ENCODE measurements around the gene LILRB3.
"Not testable (repeated sequence)": the region's sequence is repeated elsewhere in the genome, so short reads cannot be mapped to it uniquely, and the experiment has no call there.

Gene LILRB3

DNA sequence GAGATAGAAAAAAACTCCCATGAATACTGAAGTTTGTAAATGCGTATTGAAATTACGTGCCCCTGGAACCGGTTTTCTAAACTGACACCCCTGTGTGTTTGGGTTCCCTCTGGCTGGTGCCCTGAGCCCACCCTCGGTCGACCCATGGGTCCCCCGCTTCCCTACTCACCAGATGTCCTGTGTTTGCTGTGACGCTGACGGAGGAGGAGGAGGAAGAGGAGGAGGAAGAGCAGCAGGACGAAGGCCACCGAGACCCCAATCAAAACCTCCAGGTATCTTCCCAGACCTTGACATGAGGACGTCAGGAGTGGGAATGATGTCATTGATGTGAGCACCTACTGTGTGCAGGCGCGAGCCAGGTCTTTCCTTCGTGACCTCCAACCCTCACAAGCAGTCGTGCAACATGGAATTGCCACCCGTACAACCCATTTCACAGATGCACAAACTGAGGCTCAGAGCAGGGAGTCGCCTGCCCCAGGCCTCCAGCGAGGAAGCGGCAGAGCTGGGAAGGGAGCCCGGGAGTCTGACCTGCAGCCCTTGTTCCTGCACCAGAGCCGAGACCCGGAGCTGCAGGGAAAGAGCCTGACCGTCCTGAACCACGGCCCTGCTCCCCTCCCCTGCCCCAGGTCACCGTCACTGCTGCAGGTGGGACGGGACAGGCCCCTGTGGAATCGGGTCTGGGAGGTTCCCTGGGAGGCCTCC, 3.7 kb downstream of the LILRB3 start:
- DNase-seq (ENCODE audit: low spot score): no peak
- TF ChIP-seq, protein P1, sequence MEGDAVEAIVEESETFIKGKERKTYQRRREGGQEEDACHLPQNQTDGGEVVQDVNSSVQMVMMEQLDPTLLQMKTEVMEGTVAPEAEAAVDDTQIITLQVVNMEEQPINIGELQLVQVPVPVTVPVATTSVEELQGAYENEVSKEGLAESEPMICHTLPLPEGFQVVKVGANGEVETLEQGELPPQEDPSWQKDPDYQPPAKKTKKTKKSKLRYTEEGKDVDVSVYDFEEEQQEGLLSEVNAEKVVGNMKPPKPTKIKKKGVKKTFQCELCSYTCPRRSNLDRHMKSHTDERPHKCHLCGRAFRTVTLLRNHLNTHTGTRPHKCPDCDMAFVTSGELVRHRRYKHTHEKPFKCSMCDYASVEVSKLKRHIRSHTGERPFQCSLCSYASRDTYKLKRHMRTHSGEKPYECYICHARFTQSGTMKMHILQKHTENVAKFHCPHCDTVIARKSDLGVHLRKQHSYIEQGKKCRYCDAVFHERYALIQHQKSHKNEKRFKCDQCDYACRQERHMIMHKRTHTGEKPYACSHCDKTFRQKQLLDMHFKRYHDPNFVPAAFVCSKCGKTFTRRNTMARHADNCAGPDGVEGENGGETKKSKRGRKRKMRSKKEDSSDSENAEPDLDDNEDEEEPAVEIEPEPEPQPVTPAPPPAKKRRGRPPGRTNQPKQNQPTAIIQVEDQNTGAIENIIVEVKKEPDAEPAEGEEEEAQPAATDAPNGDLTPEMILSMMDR (IDR thresholded peaks at IDR 0.05; ENCODE audit: borderline replicate concordance, control extremely low read depth, extremely low read depth, insufficient read depth, missing control alignments): no peak
- in situ Hi-C loops (cut with MboI; ENCODE audit: low sequenced_read_pairs, unreplicated experiment): no loop called here

- in situ Hi-C loops (cut with MboI; ENCODE audit: low sequenced_read_pairs, unreplicated experiment): no loop called here
- TF ChIP-seq, protein P1 (IDR thresholded peaks at IDR 0.05; ENCODE audit: borderline replicate concordance, control extremely low read depth, extremely low read depth, insufficient read depth, missing control alignments): no peak
- DNase-seq (ENCODE audit: low spot score): no peak
These were observed 4.5 kb downstream of the LILRB3 start for GRCh38 chr19:54218259-54218658.

DNA sequence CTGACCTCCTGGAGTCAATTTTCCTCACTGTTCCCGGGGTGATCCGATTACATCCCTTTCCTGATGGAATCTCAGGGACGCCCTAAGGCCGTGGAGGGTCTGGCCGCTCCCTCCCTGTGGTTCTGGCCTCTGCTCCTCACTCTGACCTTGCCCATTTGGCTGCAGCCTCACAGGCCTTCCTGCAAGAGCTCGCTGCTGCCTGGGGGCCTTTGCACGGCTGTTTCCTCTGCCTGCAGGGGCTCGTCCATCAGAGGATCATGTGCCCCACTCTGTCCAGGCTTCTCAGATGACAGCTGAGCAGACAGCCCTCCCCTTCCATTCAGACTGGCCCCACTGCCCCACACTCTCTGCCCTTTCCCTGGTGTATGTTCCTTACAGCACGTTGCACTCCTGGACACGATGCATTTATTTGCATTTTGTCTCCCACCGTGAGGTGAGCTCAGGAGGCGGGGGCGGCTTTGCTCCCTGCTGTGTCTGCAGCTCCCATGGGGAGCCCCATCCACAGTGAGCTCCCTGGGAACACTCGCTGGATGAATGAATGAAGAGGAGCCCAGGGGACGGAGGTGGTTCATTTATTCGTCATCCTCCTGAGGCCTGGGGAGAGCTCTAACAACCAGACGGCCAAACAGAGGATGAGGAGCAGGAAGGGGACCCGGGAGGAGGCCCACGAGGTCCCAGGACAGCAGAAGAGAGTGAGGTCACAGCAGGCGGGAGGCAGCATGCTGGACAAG, 5.1 kb downstream of the LILRB3 start:
- in situ Hi-C loops (cut with MboI; ENCODE audit: low sequenced_read_pairs, unreplicated experiment); DNase-seq (ENCODE audit: low spot score): not testable (repeated sequence)

DNA sequence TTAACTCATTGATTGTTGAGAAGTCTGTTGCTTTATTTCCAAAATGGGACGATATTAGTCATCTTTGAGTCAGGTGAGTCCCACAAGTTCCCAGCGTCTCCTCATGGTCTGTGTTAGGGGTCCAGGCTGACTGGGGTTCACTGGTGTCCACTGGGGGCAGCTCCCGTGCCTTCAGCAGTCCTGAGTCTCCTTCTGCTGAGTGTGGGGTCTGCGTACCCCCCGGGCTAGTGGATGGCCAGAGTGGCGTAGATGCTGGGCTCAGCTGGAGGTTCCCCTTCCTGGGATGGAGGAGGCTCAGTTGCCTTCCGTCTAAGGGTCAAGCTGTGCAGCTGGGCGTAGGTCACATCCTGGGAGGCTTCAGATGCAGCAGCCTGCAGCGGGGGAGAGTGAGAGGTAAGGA, 5.9 kb downstream of the LILRB3 start:
- TF ChIP-seq, protein P1 (IDR thresholded peaks at IDR 0.05; ENCODE audit: borderline replicate concordance, control extremely low read depth, extremely low read depth, insufficient read depth, missing control alignments): no peak
- in situ Hi-C loops (cut with MboI; ENCODE audit: low sequenced_read_pairs, unreplicated experiment): no loop called here
- DNase-seq (ENCODE audit: low spot score): no peak

DNA sequence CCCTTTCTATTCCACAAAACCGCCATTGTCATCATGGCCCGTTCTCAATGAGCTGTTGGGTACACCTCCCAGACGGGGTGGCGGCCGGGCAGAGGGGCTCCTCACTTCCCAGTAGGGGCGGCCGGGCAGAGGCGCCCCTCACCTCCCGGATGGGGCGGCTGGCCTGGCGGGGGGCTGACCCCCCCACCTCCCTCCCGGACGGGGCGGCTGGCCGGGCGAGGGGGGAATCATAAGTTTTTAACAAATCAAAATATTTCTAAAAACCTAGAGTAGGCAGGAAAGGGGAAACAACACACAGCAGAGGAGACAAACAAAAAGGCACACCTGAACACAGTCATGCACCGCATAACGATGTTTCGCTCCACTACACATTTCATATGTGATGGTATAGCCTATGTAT, 8.1 kb downstream of the LILRB3 start:
- DNase-seq (ENCODE audit: low spot score); in situ Hi-C loops (cut with MboI; ENCODE audit: low sequenced_read_pairs, unreplicated experiment): not testable (repeated sequence)

DNA sequence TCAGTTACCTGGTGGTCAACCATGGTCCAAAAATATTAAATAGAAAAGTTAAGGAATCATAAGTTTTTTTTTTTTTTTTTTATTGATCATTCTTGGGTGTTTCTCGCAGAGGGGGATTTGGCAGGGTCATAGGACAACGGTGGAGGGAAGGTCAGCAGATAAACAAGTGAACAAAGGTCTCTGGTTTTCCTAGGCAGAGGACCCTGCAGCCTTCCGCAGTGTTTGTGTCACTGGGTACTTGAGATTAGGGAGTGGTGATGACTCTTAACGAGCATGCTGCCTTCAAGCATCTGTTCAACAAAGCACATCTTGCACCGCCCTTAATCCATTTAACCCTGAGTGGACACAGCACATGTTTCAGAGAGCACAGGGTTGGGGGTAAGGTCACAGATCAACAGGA, 8.6 kb downstream of the LILRB3 start:
- in situ Hi-C loops (cut with MboI; ENCODE audit: low sequenced_read_pairs, unreplicated experiment); DNase-seq (ENCODE audit: low spot score): not testable (repeated sequence)

GRCh38 chr19:54211235-54211634, 11.6 kb downstream of the LILRB3 start:
- TF ChIP-seq, protein P1 (IDR thresholded peaks at IDR 0.05; ENCODE audit: borderline replicate concordance, control extremely low read depth, extremely low read depth, insufficient read depth, missing control alignments): no peak
- no peak for DNase-seq (ENCODE audit: low spot score)
- in situ Hi-C loops (cut with MboI; ENCODE audit: low sequenced_read_pairs, unreplicated experiment): no loop called here

GRCh38 chr19:54209811-54210494, 12.9 kb downstream of the LILRB3 start:
- in situ Hi-C loops (cut with MboI; ENCODE audit: low sequenced_read_pairs, unreplicated experiment): no loop called here
- no peak for DNase-seq (ENCODE audit: low spot score)

More at GRCh38 chr19:54209811-54210494, 12.9 kb downstream of the LILRB3 start:
- TF ChIP-seq, protein P1 (IDR thresholded peaks at IDR 0.05; ENCODE audit: borderline replicate concordance, control extremely low read depth, extremely low read depth, insufficient read depth, missing control alignments): no peak

Data from GM13976 (cell line).